Astrocyte of the cerebellum (primary cell): ENCODE data around the gene HSD17B13.

Experiments used
- DNase-seq: peaks from one replicate; pipeline ENCODE4 v3.0.0-alpha.2; 2011; ENCODE audit warnings: low read depth
- H3K4me3 ChIP-seq: 2 replicates; pipeline ENCODE4 v1.5.1; 2011; ENCODE audit warnings: mild to moderate bottlenecking, low read depth, low read length, moderate library complexity
- in situ Hi-C: cut with HindIII; loops from 2 replicates; pipeline ENCODE4 v1.10.0; 2017; ENCODE audit warnings: low sequenced_read_pairs
- TF ChIP-seq, protein P1 (sequence below): IDR thresholded peaks from 2 replicates; pipeline ENCODE4 v1.5.1; 2012; ENCODE audit warnings: low read length, low read depth, moderate library complexity, mild to moderate bottlenecking; ENCODE audit errors: missing control alignments

HSD17B13 gene

DNA sequence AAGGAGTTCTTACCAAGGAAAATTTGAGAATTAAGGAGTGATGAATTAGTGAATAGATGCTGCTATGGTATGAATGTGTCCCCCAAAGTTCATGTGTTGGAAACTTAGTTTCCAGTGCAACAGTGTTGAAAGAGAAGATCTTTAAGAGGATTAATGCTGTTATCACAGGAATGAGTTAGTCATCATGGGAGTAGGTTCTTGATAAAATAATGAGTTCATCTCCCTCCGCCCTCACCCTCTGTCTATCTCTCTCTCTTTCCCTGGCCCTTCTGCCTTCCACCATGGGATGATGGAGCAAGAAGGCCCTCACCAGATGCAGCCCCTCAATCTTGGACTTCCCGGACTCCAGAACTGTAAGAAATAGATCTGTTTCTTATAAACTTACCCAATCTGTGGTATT is 64.0 kb downstream of the HSD17B13 start:
- TF ChIP-seq, protein P1, sequence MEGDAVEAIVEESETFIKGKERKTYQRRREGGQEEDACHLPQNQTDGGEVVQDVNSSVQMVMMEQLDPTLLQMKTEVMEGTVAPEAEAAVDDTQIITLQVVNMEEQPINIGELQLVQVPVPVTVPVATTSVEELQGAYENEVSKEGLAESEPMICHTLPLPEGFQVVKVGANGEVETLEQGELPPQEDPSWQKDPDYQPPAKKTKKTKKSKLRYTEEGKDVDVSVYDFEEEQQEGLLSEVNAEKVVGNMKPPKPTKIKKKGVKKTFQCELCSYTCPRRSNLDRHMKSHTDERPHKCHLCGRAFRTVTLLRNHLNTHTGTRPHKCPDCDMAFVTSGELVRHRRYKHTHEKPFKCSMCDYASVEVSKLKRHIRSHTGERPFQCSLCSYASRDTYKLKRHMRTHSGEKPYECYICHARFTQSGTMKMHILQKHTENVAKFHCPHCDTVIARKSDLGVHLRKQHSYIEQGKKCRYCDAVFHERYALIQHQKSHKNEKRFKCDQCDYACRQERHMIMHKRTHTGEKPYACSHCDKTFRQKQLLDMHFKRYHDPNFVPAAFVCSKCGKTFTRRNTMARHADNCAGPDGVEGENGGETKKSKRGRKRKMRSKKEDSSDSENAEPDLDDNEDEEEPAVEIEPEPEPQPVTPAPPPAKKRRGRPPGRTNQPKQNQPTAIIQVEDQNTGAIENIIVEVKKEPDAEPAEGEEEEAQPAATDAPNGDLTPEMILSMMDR = no peak
- in situ Hi-C loops = no loop called here
- no peak overlapping the region for H3K4me3 ChIP-seq
- DNase-seq = no peak

DNA sequence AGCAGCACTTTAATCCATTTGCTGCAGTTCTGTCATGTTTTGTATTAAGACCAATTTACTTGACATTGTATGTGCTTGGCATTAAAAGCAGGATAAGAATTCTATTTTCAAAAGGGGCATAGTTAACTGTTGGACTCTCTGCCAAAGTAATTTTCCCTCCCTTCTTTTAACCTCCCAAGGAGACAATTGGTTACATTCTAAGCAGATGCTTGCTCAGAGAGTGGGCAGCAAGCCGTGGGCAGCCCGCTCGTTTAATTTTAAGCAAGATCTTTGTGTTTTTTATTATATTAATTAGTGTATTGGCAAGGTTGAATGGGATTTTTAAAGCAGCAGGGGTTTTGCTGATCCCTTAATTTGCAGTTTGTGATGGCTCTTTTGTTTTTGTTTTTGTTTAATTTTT is 65.2 kb downstream of the HSD17B13 start:
- TF ChIP-seq, protein P1 = no peak
- H3K4me3 ChIP-seq = no peak overlapping the region
- in situ Hi-C loops = no loop called here
- DNase-seq = no peak

DNA sequence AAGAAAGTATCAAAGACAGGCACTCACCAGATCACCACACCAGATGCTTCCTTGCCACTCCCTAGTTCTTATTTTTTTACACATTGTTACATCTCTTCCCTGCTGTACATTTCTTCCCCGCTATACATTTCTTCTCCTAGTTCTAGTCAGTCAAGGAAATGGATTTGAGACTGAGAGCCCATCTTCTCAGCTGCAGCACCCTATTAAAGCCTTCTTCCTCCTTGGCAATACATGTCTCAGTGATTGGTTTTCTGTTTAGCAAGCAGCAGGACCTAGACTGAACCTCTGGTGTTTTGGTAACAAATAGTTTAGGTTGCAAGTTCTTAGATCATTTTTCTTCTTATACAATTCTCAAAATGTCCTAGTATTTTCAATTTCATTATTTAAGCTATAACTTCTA is 66.9 kb downstream of the HSD17B13 start:
- DNase-seq = no peak
- TF ChIP-seq, protein P1 = no peak
- in situ Hi-C loops = no loop called here
- no peak overlapping the region for H3K4me3 ChIP-seq
